ENCODE results near the gene ZBTB20. TPM values are rescaled to one million over a fixed set of nuclear protein-coding genes. Genes with fewer than 3 reads are reported as not detected.

ZBTB20 gene
- total RNA-seq, 4 donors from 2014 or later = 148 to 242 (median 188) TPM

DNA sequence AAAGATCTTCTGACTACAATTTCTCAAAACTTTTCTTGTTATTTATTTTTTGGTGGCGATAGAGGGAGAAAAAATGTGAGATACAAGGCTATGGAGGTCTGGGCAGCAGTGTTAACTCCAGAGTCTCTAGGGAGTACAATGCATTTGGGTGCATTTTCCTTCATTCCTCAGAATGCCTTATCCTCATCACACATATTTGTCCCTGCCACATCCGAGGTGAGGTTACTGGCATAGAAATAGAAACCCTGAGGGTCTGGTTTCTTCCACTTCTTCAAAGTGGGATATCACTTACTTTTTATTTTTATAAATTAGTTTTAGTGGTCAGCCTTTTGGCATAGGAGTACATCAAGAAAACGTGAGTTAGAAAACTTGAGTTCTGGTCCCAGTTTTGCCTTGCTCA, 702.9 kb downstream of the ZBTB20 start:
- H3K27ac ChIP-seq = no peak overlapping the region
- no peaks in the 10 kb centered on the region for H3K9me3 ChIP-seq
- no peak for TF ChIP-seq POLR2A (IDR thresholded peaks at IDR 0.05)
- TF ChIP-seq, protein P1, sequence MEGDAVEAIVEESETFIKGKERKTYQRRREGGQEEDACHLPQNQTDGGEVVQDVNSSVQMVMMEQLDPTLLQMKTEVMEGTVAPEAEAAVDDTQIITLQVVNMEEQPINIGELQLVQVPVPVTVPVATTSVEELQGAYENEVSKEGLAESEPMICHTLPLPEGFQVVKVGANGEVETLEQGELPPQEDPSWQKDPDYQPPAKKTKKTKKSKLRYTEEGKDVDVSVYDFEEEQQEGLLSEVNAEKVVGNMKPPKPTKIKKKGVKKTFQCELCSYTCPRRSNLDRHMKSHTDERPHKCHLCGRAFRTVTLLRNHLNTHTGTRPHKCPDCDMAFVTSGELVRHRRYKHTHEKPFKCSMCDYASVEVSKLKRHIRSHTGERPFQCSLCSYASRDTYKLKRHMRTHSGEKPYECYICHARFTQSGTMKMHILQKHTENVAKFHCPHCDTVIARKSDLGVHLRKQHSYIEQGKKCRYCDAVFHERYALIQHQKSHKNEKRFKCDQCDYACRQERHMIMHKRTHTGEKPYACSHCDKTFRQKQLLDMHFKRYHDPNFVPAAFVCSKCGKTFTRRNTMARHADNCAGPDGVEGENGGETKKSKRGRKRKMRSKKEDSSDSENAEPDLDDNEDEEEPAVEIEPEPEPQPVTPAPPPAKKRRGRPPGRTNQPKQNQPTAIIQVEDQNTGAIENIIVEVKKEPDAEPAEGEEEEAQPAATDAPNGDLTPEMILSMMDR (IDR thresholded peaks at IDR 0.05) = no peak
- DNase-seq = no peak
- peaks cover 21 to 22% of the 10 kb centered on the region in 2 donors for H3K4me1 ChIP-seq
- H3K36me3 ChIP-seq = no peaks in the 10 kb centered on the region
- no peak overlapping the region for H3K4me3 ChIP-seq (replicated peaks in 1 of 3)
- intact Hi-C loops (cut with DNase I) = no loop called here
- no peaks in the 10 kb centered on the region for H3K27me3 ChIP-seq
- WGBS, 2 donors = 80 to 88% methylated on average over 3 of the region's 3 CpGs

DNA sequence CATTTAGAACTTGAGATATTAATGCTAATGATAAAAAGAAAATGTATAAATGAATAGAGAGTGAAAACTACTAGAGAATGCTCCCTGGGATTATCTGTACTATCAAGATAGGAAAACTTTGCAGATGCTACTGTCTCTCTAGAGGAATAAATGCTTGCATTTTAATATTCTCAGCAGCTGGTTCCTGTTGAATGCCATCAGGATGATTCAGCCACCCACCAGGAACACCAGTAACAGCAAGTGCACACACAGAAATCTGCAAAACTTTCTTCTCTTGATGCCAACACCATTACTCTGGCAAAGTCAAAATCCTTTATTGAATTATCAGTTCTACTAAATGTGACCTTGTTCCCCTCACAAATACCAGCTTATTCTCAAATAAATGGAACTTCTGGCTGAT, 704.8 kb downstream of the ZBTB20 start:
- Histone ChIP-seq H3K4me1 (peaks cover 27 to 31% of the 10 kb centered on the region in 2 donors), H3K27me3 (no peaks in the 10 kb centered on the region), H3K9me3 (no peaks in the 10 kb centered on the region), H3K4me3 (replicated peaks in 1 of 3) (no peak overlapping the region), H3K27ac (no peak overlapping the region), H3K36me3 (no peaks in the 10 kb centered on the region)
- TF ChIP-seq POLR2A (IDR thresholded peaks at IDR 0.05) = no peak
- TF ChIP-seq, protein P1 (IDR thresholded peaks at IDR 0.05) = no peak
- DNase-seq = no peak
- intact Hi-C loops (cut with DNase I) = no loop called here

DNA sequence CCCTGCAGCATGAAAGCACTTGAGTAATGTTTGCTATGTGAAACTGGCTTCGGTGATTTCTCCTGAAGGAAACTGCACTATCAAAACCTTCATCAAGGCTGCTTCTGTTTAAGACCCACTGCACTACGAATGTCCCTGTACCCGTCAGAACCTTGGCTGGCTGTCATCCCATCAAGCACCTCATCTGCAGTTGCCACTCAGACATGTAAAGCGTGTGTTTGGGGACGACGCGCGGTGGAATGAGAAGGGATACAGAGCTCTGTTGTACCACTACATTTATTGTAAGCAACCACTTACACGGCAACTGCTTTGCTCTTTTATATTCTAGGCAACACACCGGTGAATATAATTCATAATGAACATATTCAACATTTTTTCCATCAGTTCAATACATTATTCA, 705.7 kb downstream of the ZBTB20 start:
- 80 to 81% methylated on average over 10 of the region's 10 CpGs for WGBS, 2 donors
- Histone ChIP-seq H3K4me1 (peaks cover 26 to 36% of the 10 kb centered on the region in 2 donors), H3K36me3 (no peaks in the 10 kb centered on the region), H3K27ac (no peak overlapping the region), H3K4me3 (replicated peaks in 1 of 3) (no peak overlapping the region), H3K27me3 (no peaks in the 10 kb centered on the region), H3K9me3 (no peaks in the 10 kb centered on the region)
- DNase-seq = peak in 1 of 2 donors; percentile 14
- intact Hi-C loops (cut with DNase I) = no loop called here
- TF ChIP-seq, protein P1 (IDR thresholded peaks at IDR 0.05) = no peak
- TF ChIP-seq POLR2A (IDR thresholded peaks at IDR 0.05) = no peak

DNA sequence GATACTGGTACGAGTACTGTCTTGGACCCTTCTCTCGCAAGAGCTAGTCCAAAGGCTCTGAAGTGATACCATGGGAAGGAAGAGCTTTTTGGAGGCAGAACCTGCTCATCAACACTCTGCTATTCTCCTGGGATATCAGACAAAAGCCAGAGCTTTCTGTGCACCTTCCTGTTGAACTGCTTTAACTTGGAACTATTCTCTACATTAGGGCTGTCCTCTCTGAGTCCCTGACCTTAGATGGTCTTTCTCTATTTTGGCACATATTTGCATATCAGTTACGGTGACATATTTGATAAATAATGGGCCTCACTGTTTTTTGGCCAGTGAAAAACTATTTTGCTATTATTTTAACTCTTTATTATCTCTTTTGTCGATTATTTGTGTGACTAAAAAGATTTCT, 706.4 kb downstream of the ZBTB20 start:
- WGBS, 2 donors = 73 to 75% methylated on average over 4 of the region's 4 CpGs
- TF ChIP-seq, protein P1 (IDR thresholded peaks at IDR 0.05) = no peak
- no peak for TF ChIP-seq POLR2A (IDR thresholded peaks at IDR 0.05)
- no peak for DNase-seq
- H3K27me3 ChIP-seq = no peaks in the 10 kb centered on the region
- intact Hi-C loops (cut with DNase I) = no loop called here
- H3K9me3 ChIP-seq = no peaks in the 10 kb centered on the region
- H3K36me3 ChIP-seq = no peaks in the 10 kb centered on the region
- H3K27ac ChIP-seq = no peak overlapping the region
- no peak overlapping the region for H3K4me3 ChIP-seq (replicated peaks in 1 of 3)
- H3K4me1 ChIP-seq = peaks cover 24 to 36% of the 10 kb centered on the region in 2 donors

DNA sequence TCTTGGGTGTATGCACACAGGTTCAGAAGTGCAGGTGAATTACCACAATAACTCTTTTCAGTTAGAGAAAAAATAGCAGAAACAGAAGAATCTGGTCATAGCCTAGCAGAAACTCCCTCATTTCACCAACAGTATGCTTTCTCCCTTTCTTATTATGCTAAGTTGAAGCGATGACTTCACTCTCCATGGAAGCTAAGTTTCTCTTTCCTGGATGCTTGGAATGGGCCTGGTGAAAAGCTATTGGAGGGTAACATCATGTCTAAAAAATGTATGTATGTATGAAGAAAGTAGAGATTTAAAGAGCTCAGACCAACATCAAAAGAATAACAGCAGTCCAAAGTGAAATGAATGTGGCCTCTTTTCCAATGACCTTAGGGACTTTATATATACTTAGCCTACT, 707.8 kb downstream of the ZBTB20 start:
- H3K4me1 ChIP-seq = peaks cover 24 to 36% of the 10 kb centered on the region in 2 donors
- no peak for DNase-seq
- H3K27ac ChIP-seq = no peak overlapping the region
- TF ChIP-seq, protein P1 (IDR thresholded peaks at IDR 0.05) = no peak
- no peak for TF ChIP-seq POLR2A (IDR thresholded peaks at IDR 0.05)
- H3K36me3 ChIP-seq = no peaks in the 10 kb centered on the region
- intact Hi-C loops (cut with DNase I) = no loop called here
- WGBS, 2 donors = 97 to 98% methylated on average over 1 of the region's 1 CpG
- no peaks in the 10 kb centered on the region for H3K9me3 ChIP-seq
- no peaks in the 10 kb centered on the region for H3K27me3 ChIP-seq
- no peak overlapping the region for H3K4me3 ChIP-seq (replicated peaks in 1 of 3)

Data from thyroid gland (tissue), 4 donors.